HepG2 (cell line): Measurements from ENCODE around the gene CRTAC1. TPM values are rescaled to one million over a fixed set of nuclear protein-coding genes. Genes with fewer than 3 reads are reported as not detected.

ENCODE experiments used
- ATAC-seq: fragments of 200-7000 bp; cut with Tn5 transposase; 3 replicates; pipeline ENCODE4 v1.9.1; 2020; ENCODE audit warnings: mild to moderate bottlenecking, moderate library complexity
- BruUV-seq: library from RNA; stranded (reverse); fragments of 400-500 nt; replicated peaks from 2 replicates; lab custom pipeline; 2021; lab: Mats Ljungman, UMichigan
- CTCF ChIA-PET: fragments of 300-600 bp; formaldehyde crosslinking; extraction: SDS; loops from one replicate; lab custom pipeline; 2021; ENCODE audit warnings: low total read pairs, inconsistent platforms, low intra/inter-chr PET ratio; lab: Yijun Ruan, JAX
- POLR2A ChIA-PET: fragments of 350-600 bp; sonication (Branson Sonifier 250); formaldehyde crosslinking; loops from one replicate; lab custom pipeline; 2020; ENCODE audit warnings: antibody characterized with exemption, inconsistent platforms; lab: Yijun Ruan, JAX
- DNase-seq: peaks from one replicate; pipeline ENCODE4 v3.0.0-alpha.2; 2015; ENCODE audit warnings: low spot score
- FAIRE-seq: peaks from 3 replicates; lab custom pipeline; 2011; peaks lifted over from hg19 to GRCh38; lab: Jason Lieb, UNC
- H2AFZ ChIP-seq: one replicate; pipeline ENCODE4 v1.6.1; 2011; ENCODE audit warnings: low read length, inconsistent platforms
- H3K27ac ChIP-seq: fragments of 300-600 bp; 3 replicates; pipeline ENCODE4 v1.8.0; 2011; ENCODE audit warnings: mixed run types, mild to moderate bottlenecking, mixed read lengths, low read length, inconsistent platforms; ENCODE audit not compliant: insufficient read depth; ENCODE audit errors: extremely low read length
- H3K27me3 ChIP-seq, 2 experiments: fragments of 200-600 bp in 1 of 2; 2 replicates in 1 of 2; 3 replicates in 1 of 2; pipeline versions ENCODE4 v1.6.0 to v1.8.0; 2011; ENCODE audit warnings: low read length in 2 of 2, mild to moderate bottlenecking in 2 of 2, moderate library complexity in 2 of 2, inconsistent platforms in 1 of 2; ENCODE audit not compliant: insufficient read depth in 2 of 2, control insufficient read depth in 1 of 2
- H3K36me3 ChIP-seq, 2 experiments: fragments of 200-600 bp in 1 of 2; replicated peaks in 1 of 2; 2 replicates in 1 of 2; 3 replicates in 1 of 2; pipeline versions ENCODE4 v1.5.1 to v1.8.0; 2011; ENCODE audit warnings: low read length in 2 of 2, inconsistent platforms in 1 of 2; ENCODE audit not compliant: insufficient read depth in 2 of 2, control insufficient read depth in 1 of 2
- H3K4me1 ChIP-seq: 2 replicates; pipeline ENCODE4 v1.5.1; 2012; ENCODE audit warnings: low read length, inconsistent platforms; ENCODE audit not compliant: insufficient read depth
- H3K4me2 ChIP-seq: 2 replicates; pipeline ENCODE4 v1.6.0; 2011; ENCODE audit warnings: low read depth, low read length, inconsistent platforms
- H3K4me3 ChIP-seq, 3 experiments: fragments of 200-600 bp in 1 of 3; sonication (generic), shearing (Covaris generic) in 1 of 3; replicated peaks in 1 of 3; 2 replicates each; pipeline ENCODE4 v1.5.1; 2011 to 2016; ENCODE audit warnings: low read length in 3 of 3, inconsistent platforms in 2 of 3, low read depth in 2 of 3, mild to moderate bottlenecking in 2 of 3, control low read depth in 1 of 3, mixed read lengths in 1 of 3; ENCODE audit not compliant: insufficient read depth in 1 of 3
- H3K79me2 ChIP-seq: one replicate; pipeline ENCODE4 v1.6.1; 2011; ENCODE audit warnings: low read length, inconsistent platforms; ENCODE audit not compliant: insufficient read depth
- H3K9ac ChIP-seq: 2 replicates; pipeline ENCODE4 v1.6.0; 2011; ENCODE audit warnings: mild to moderate bottlenecking, low read depth, low read length, inconsistent platforms; ENCODE audit not compliant: insufficient read depth
- H3K9me3 ChIP-seq: 2 replicates; pipeline ENCODE4 v1.5.1; 2012; ENCODE audit warnings: mild to moderate bottlenecking, low read length
- H4K20me1 ChIP-seq: 2 replicates; pipeline ENCODE4 v1.6.0; 2011; ENCODE audit warnings: inconsistent platforms, mild to moderate bottlenecking, low read length, moderate library complexity; ENCODE audit not compliant: insufficient read depth
- ARNTL ChIP-seq: sonication (generic); formaldehyde crosslinking; IDR thresholded peaks from 2 replicates; pipeline ENCODE4 v1.4.0; 2020; ENCODE audit warnings: mild to moderate bottlenecking, missing genetic modification reagents
- NONO ChIP-seq, 2 experiments: fragments of 450-650 bp in 1 of 2; sonication (generic) in 1 of 2; formaldehyde crosslinking in 1 of 2; IDR thresholded peaks in 1 of 2; conservative IDR thresholded peaks in 1 of 2; 2 replicates each; pipeline versions ENCODE4 v1.6.1 to v1.8.0; 2017 to 2022; ENCODE audit warnings: mild to moderate bottlenecking in 1 of 2, missing genetic modification reagents in 1 of 2, moderate library complexity in 1 of 2
- SYNCRIP ChIP-seq: fragments of 200-400 bp; formaldehyde crosslinking; IDR thresholded peaks from 2 replicates; pipeline ENCODE4 v1.6.1; 2018; ENCODE audit warnings: mild to moderate bottlenecking, low read depth, low read length; ENCODE audit not compliant: insufficient read depth
- TRAFD1 ChIP-seq: sonication (generic); formaldehyde crosslinking; IDR thresholded peaks from 2 replicates; pipeline ENCODE4 v1.5.1; 2020; ENCODE audit warnings: missing genetic modification reagents, mild to moderate bottlenecking, borderline replicate concordance
- YEATS4 ChIP-seq: sonication (generic); formaldehyde crosslinking; IDR thresholded peaks from 2 replicates; pipeline ENCODE4 v1.4.0; 2020; ENCODE audit warnings: missing genetic modification reagents, borderline replicate concordance
- ZNF589 ChIP-seq: sonication (generic); formaldehyde crosslinking; conservative IDR thresholded peaks from 2 replicates; pipeline ENCODE4 v1.8.0; 2022; ENCODE audit warnings: mild to moderate bottlenecking, moderate library complexity, missing genetic modification reagents
- WGBS: methylation state at CpG from one replicate; pipeline ENCODE4 v1.1.6; 2017; ENCODE audit warnings: low lambda C conversion rate; 5-methylcytosine and 5-hydroxymethylcytosine counted together
- in situ Hi-C: cut with HindIII; loops from 2 replicates; pipeline ENCODE4 v1.10.0; 2017; ENCODE audit warnings: low pct_unique_long_range_greater_than_20kb; ENCODE audit not compliant: extremely low pct_ligation_motif_present
- intact Hi-C: fragments of 100-400 bp; cut with micrococcal nuclease; formaldehyde crosslinking; loops from one replicate; pipeline ENCODE4 v1.10.0; 2022; ENCODE audit not compliant: unreplicated experiment
- polyA plus RNA-seq, 8 experiments: library from polyadenylated mRNA; depleted of rRNA in 3 of 8; stranded (reverse) in 7 of 8; unstranded in 1 of 8; fragments of >200 nt; fragmentation: Illumina TruSeq in 4 of 8; extraction: Trizol in 4 of 8; gene quantifications; 2 replicates each; pipeline versions ENCODE4 v1.2.1 to v1.2.3, GENCODE V29; 2011 to 2016; ENCODE audit warnings: low read depth in 4 of 8, missing spikeins in 1 of 8, mixed read lengths in 1 of 8; ENCODE audit not compliant: insufficient read depth in 1 of 8
- total RNA-seq, 5 experiments: library from RNA; depleted of rRNA; stranded (reverse); fragments of >200 nt; fragmentation: Illumina TruSeq; extraction: Trizol; gene quantifications; 2 replicates each; pipeline ENCODE4 v1.2.3, GENCODE V29; 2016; ENCODE audit warnings: low read depth in 1 of 5
- TF ChIP-seq, protein P1 (sequence below): sonication (generic); formaldehyde crosslinking; conservative IDR thresholded peaks from 2 replicates; pipeline ENCODE4 v1.8.0; 2022; ENCODE audit warnings: missing genetic modification reagents

CRTAC1 gene
- total and polyA plus RNA-seq, 2 of the 13 experiments (the other 11 are each of a cell fraction or from before 2014, with no cell fraction given) = not detected

DNA sequence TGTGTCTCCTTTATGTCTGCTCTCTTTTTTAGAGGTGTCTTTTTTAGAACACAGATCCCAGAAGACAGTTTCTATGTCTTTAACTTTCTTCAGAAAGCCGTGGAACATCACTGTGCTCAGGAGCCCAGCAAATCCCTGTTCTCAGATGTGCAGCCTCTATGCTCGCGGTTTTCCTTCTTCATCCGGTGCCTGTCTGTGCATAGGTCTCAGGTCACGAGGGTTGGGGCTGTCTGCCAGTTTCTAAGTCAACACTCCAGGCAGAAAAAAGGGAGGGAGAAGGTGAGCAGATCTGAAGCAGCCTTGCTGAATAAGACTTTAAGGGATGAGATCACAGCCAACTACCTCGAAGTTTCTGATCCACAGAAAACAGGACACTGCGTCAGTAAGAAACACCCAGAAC, 68.5 kb downstream of the CRTAC1 start:
- Histone ChIP-seq H3K27me3 (peaks cover 3 to 53% of the 10 kb centered on the region in 2 experiments; a peak in 3 of 5 replicates), H3K9me3 (no peaks in the 10 kb centered on the region), H4K20me1 (no peaks in the 10 kb centered on the region), H3K9ac (no peak overlapping the region), H3K4me3 (no peak overlapping the region), H2AFZ (no peak overlapping the region), H3K36me3 (no peaks in the 10 kb centered on the region), H3K27ac (no peak overlapping the region), H3K4me1 (no peaks in the 10 kb centered on the region), H3K79me2 (no peaks in the 10 kb centered on the region), H3K4me2 (no peak overlapping the region)
- TF ChIP-seq, protein P1, sequence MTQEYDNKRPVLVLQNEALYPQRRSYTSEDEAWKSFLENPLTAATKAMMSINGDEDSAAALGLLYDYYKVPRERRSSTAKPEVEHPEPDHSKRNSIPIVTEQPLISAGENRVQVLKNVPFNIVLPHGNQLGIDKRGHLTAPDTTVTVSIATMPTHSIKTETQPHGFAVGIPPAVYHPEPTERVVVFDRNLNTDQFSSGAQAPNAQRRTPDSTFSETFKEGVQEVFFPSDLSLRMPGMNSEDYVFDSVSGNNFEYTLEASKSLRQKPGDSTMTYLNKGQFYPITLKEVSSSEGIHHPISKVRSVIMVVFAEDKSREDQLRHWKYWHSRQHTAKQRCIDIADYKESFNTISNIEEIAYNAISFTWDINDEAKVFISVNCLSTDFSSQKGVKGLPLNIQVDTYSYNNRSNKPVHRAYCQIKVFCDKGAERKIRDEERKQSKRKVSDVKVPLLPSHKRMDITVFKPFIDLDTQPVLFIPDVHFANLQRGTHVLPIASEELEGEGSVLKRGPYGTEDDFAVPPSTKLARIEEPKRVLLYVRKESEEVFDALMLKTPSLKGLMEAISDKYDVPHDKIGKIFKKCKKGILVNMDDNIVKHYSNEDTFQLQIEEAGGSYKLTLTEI (CRISPR knock-in tag) = no peak
- TF ChIP-seq YEATS4 (no peak), SYNCRIP (no peak), TRAFD1 (CRISPR knock-in tag) (no peak), ZNF589 (CRISPR knock-in tag) (no peak), NONO (IDR thresholded peaks at IDR 0.05) (no peak), NONO (CRISPR knock-in tag; conservative IDR thresholded peaks at IDR 0.05) (no peak), ARNTL (CRISPR knock-in tag) (no peak)
- intact Hi-C loops (no loop called here), in situ Hi-C loops (no loop called here)
- ChIA-PET CTCF (no interaction called here), POLR2A (no interaction called here)
- FAIRE-seq = no peak
- WGBS = under 1% methylated on average over 7 of the region's 7 CpGs
- no peak for ATAC-seq
- no TSS peak for BruUV-seq
- no peak for DNase-seq
